H1 (cell line): Measurements from ENCODE around the gene RBM20. TPM values are rescaled to one million over a fixed set of nuclear protein-coding genes. Genes with fewer than 3 reads are reported as not detected.
A peak's percentile ranks its signal among the peaks of the same experiment; 100 is the strongest.

Experiments used
- CTCF ChIP-seq, 3 experiments: IDR thresholded peaks; 1 replicate in 2 of 3; 2 replicates in 1 of 3; pipeline versions ENCODE4 v1.5.1 to v1.6.1; 2011; ENCODE audit warnings: low read length in 3 of 3, mild to moderate bottlenecking in 3 of 3, inconsistent platforms in 2 of 3, low read depth in 1 of 3, moderate library complexity in 1 of 3; ENCODE audit not compliant: insufficient read depth in 1 of 3; ENCODE audit errors: control extremely low read depth in 1 of 3
- E2F6 ChIP-seq: IDR thresholded peaks from 2 replicates; pipeline ENCODE4 v1.6.1; 2012; ENCODE audit warnings: inconsistent platforms
- GABPA ChIP-seq: IDR thresholded peaks from 2 replicates; pipeline ENCODE4 v1.6.1; 2011; ENCODE audit warnings: mild to moderate bottlenecking, low read length, moderate library complexity, borderline replicate concordance; ENCODE audit not compliant: insufficient read depth
- HDAC2 ChIP-seq, 2 experiments: fragments of 300-600 bp in 1 of 2; sonication (generic) in 1 of 2; IDR thresholded peaks; 2 replicates each; pipeline ENCODE4 v1.6.1; 2011 to 2012; ENCODE audit warnings: low read depth in 2 of 2, low read length in 2 of 2, mild to moderate bottlenecking in 2 of 2, moderate library complexity in 2 of 2, borderline replicate concordance in 1 of 2, inconsistent platforms in 1 of 2
- MAFK ChIP-seq: IDR thresholded peaks from 2 replicates; pipeline ENCODE4 v1.6.1; 2012; ENCODE audit warnings: low read depth, mild to moderate bottlenecking, improper control_type of control experiment, low read length
- MAX ChIP-seq: IDR thresholded peaks from 2 replicates; pipeline ENCODE4 v1.6.1; 2012; ENCODE audit warnings: inconsistent platforms
- POU5F1 ChIP-seq: IDR thresholded peaks from 2 replicates; pipeline ENCODE4 v1.6.1; 2011; ENCODE audit warnings: low read depth, mild to moderate bottlenecking, low read length, moderate library complexity
- RAD21 ChIP-seq, 2 experiments: IDR thresholded peaks in 1 of 2; conservative IDR thresholded peaks in 1 of 2; 2 replicates each; pipeline ENCODE4 v1.6.1; 2011; ENCODE audit warnings: low read depth in 2 of 2, low read length in 2 of 2, improper control_type of control experiment in 1 of 2, inconsistent platforms in 1 of 2, mild to moderate bottlenecking in 1 of 2, moderate library complexity in 1 of 2
- SUZ12 ChIP-seq: fragments of 200-600 bp; sonication (generic); IDR thresholded peaks from 2 replicates; pipeline ENCODE4 v1.6.1; 2012; ENCODE audit warnings: mild to moderate bottlenecking, inconsistent platforms, low read length, moderate library complexity, mixed read lengths
- polyA plus RNA-seq, 7 experiments: library from polyadenylated mRNA; depleted of rRNA in 3 of 7; stranded (reverse) in 5 of 7; unstranded in 2 of 7; fragments of >200 nt in 5 of 7; fragments of 200-250 nt in 2 of 7; gene quantifications; 1 replicate in 5 of 7; 2 replicates in 1 of 7; 4 replicates in 1 of 7; pipeline versions ENCODE4 v1.2.1 to v1.2.3, GENCODE V29; 2011 to 2013; ENCODE audit warnings: missing spikeins in 2 of 7, mixed read lengths in 2 of 7
- total RNA-seq: library from RNA; stranded (reverse); fragmentation: NEBNext Ultra II Directional; extraction: Animal tissue kit (Norgen Biotek cat#: 25700); gene quantifications from 2 replicates; pipeline ENCODE4 v1.2.1, GENCODE V29; 2021

RBM20 gene
- total and polyA plus RNA-seq, 2 of the 8 experiments (the other 6 are each of a cell fraction or from before 2014, with no cell fraction given): 0.05 to 0.63 TPM

GRCh38 chr10:110671788-110672579, 27.8 kb downstream of the RBM20 start (continued):
- TF ChIP-seq CTCF (IDR thresholded peaks at IDR 0.05; ENCODE audit: control extremely low read depth in 1 of 3, insufficient read depth in 1 of 3, low read depth in 1 of 3, low read length in 3 of 3) (peak; percentile 77 to 95 (median 80)), GABPA (peak; percentile 39; the same call in 1 of the 2 replicates), RAD21 (IDR thresholded peaks at IDR 0.05 in 1 of 2, conservative IDR thresholded peaks at IDR 0.05 in 1 of 2; ENCODE audit: low read depth in 2 of 2, low read length in 2 of 2) (peak; percentile 72 to 82), HDAC2 (IDR thresholded peaks at IDR 0.05; ENCODE audit: borderline replicate concordance in 1 of 2, low read depth in 2 of 2, low read length in 2 of 2) (peak; percentile 93 to 96; a peak in 3 of 4 replicates), MAFK (no peak), E2F6 (peak; percentile 92), SUZ12 (peak; percentile 58; the same call in 1 of the 2 replicates), POU5F1 (no peak), MAX (peak; percentile 87)
- TF ChIP-seq, all 59 proteins: peak for 11
